CD4-positive, alpha-beta T cell (primary cell): ENCODE results near the gene TIMM23B. TPM values are rescaled to one million over a fixed set of nuclear protein-coding genes. Genes with fewer than 3 reads are reported as not detected.
"Not testable (repeated sequence)": the region's sequence is repeated elsewhere in the genome, so short reads cannot be mapped to it uniquely, and the experiment has no call there.

Experiments
- ATAC-seq: fragments of 200-7000 bp; cut with Tn5 transposase; one replicate; pipeline ENCODE4 v1.10.0; 2022; ENCODE audit warnings: mild to moderate bottlenecking; ENCODE audit not compliant: poor library complexity
- CTCF ChIA-PET: fragments of 350-600 bp; sonication (Branson Sonifier 250); formaldehyde crosslinking; loops from one replicate; lab custom pipeline; 2021; ENCODE audit warnings: antibody characterized with exemption, inconsistent platforms; lab: Charles Lee
- POLR2A ChIA-PET: fragments of 350-600 bp; sonication (Branson Sonifier 250); formaldehyde crosslinking; loops from one replicate; lab custom pipeline; 2021; ENCODE audit warnings: antibody characterized with exemption, inconsistent platforms; lab: Charles Lee
- DNase-seq, 14 experiments: peaks; one replicate each; pipeline ENCODE4 v3.0.0-alpha.2; 2013 to 2020; ENCODE audit warnings: mixed read lengths in 2 of 14
- H3K27ac ChIP-seq, 2 donors: one replicate each; pipeline versions ENCODE4 v1.5.1 to v1.7.0; 2013; ENCODE audit warnings: low read length in 2 of 2, low read depth in 1 of 2, mild to moderate bottlenecking in 1 of 2
- H3K27me3 ChIP-seq, 2 experiments: 1 replicate in 1 of 2; 2 replicates in 1 of 2; pipeline versions ENCODE4 v1.6.1 to v1.7.0; 2013; ENCODE audit warnings: low read length in 2 of 2, control low read depth in 1 of 2, mild to moderate bottlenecking in 1 of 2, moderate library complexity in 1 of 2; ENCODE audit not compliant: insufficient read depth in 2 of 2, control insufficient read depth in 1 of 2
- H3K36me3 ChIP-seq: one replicate; pipeline ENCODE4 v1.6.1; 2013; ENCODE audit warnings: low read length, control low read depth; ENCODE audit not compliant: insufficient read depth
- H3K4me1 ChIP-seq: one replicate; pipeline ENCODE4 v1.6.1; 2013; ENCODE audit warnings: low read length, control low read depth; ENCODE audit not compliant: insufficient read depth
- H3K4me3 ChIP-seq: one replicate; pipeline ENCODE4 v1.5.1; 2013; ENCODE audit warnings: mild to moderate bottlenecking, low read length, moderate library complexity
- H3K9me3 ChIP-seq, 2 experiments: 1 replicate in 1 of 2; 2 replicates in 1 of 2; pipeline versions ENCODE4 v1.6.1 to v1.7.0; 2013; ENCODE audit warnings: low read length in 2 of 2, mild to moderate bottlenecking in 2 of 2, control low read depth in 1 of 2, moderate library complexity in 1 of 2; ENCODE audit not compliant: control insufficient read depth in 1 of 2, insufficient read depth in 1 of 2
- H3K27ac Mint-ChIP-seq: one replicate; pipeline ENCODE4 v1.8.0; 2020; ENCODE audit warnings: mixed read lengths
- H3K27me3 Mint-ChIP-seq: one replicate; pipeline ENCODE4 v1.8.0; 2021; ENCODE audit warnings: mixed read lengths
- H3K36me3 Mint-ChIP-seq: one replicate; pipeline ENCODE4 v1.8.0; 2021; ENCODE audit warnings: low read depth, mixed read lengths
- H3K4me1 Mint-ChIP-seq: one replicate; pipeline ENCODE4 v1.8.0; 2021; ENCODE audit warnings: low read depth, mixed read lengths
- H3K4me3 Mint-ChIP-seq: one replicate; pipeline ENCODE4 v1.8.0; 2020; ENCODE audit warnings: mild to moderate bottlenecking, mixed read lengths
- H3K9me3 Mint-ChIP-seq: one replicate; pipeline ENCODE4 v1.8.0; 2020; ENCODE audit warnings: mixed read lengths
- intact Hi-C, 2 experiments: fragments of 100-400 bp; cut with DNase I in 1 of 2; cut with micrococcal nuclease in 1 of 2; formaldehyde crosslinking; loops; one replicate each; pipeline versions ENCODE4 v1.15.1 to v1.9.0; 2023 to 2025; cut with DNase I, micrococcal nuclease
- polyA plus RNA-seq, 2 donors: library from polyadenylated mRNA; unstranded; fragments of 120-200 nt; gene quantifications; one replicate each; pipeline ENCODE4 v1.2.1, GENCODE V29; 2013
- total RNA-seq, 174 experiments: library from RNA in 2 of 174; stranded (reverse) in 2 of 174; gene quantifications; one replicate each; pipeline ENCODE4 v1.2.3 and lab custom pipeline; 2021 to 2026

Gene TIMM23B
- total RNA-seq (10 to 100 TPM; 37.7 to 39.5 TPM), total RNA-seq (lab: John Stamatoyannopoulos, UW) (1.5 to 29.8 (median 4.4) reads per million in 172 experiments)
- polyA plus RNA-seq (2013, experiment 1 of 2) = 16.2 TPM
- polyA plus RNA-seq (2013, experiment 2 of 2) = 24.9 TPM

- DNase-seq = peak; percentile 51 to 90 (median 74)
- Histone ChIP-seq H3K27ac (peak within 1 kb of the TSS; percentile 29 to 66), H3K4me1 (peaks cover 20% of the 10 kb centered on the region), H3K4me3 (peak within 1 kb of the TSS; percentile 77)
- CTCF ChIA-PET, H3K9me3 Mint-ChIP-seq, H3K9me3 ChIP-seq, H3K36me3 ChIP-seq, H3K27me3 ChIP-seq, H3K27me3 Mint-ChIP-seq: not testable (repeated sequence)
- peak; percentile 85 for ATAC-seq
- intact Hi-C loops = loop anchor here in 1 of 2 experiments (10.0 kb wide), 1 partner anchor 123 kb away; the partner anchor contains the start of gene WASHC2A
- POLR2A ChIA-PET = interaction anchor here (1.4 kb wide), 1 partner anchor 683 kb away, joined by 3 read pairs; no protein-coding TSS in a partner anchor
- Mint-ChIP-seq H3K36me3 (peaks cover 35% of the 10 kb centered on the region), H3K27ac (peak within 1 kb of the TSS; percentile 86), H3K4me3 (peak within 1 kb of the TSS; percentile 99), H3K4me1 (peaks cover 66% of the 10 kb centered on the region)
Measured at GRCh38 chr10:49941447-49942338, at the start of gene TIMM23B, which contains the start of gene PARG. TIMM23B (plus strand) TSS chr10:49942053; CDS start chr10:49942195, 142 bp downstream. PARG (minus strand) TSS chr10:49942027; CDS start chr10:49941725, 302 bp downstream.

GRCh38 chr10:49899999-49900398 lies 41.9 kb upstream of the TIMM23B start:
- H3K27ac ChIP-seq, ATAC-seq, CTCF ChIA-PET, H3K4me3 ChIP-seq, H3K9me3 ChIP-seq, H3K4me1 ChIP-seq, DNase-seq, H3K27me3 ChIP-seq, intact Hi-C loops, POLR2A ChIA-PET, H3K4me3 Mint-ChIP-seq, H3K9me3 Mint-ChIP-seq, H3K4me1 Mint-ChIP-seq, H3K27ac Mint-ChIP-seq, H3K36me3 ChIP-seq, H3K27me3 Mint-ChIP-seq: not testable (repeated sequence)
- peaks cover 60% of the 10 kb centered on the region for H3K36me3 Mint-ChIP-seq

- H3K36me3 Mint-ChIP-seq = peaks cover 56% of the 10 kb centered on the region
- H3K4me1 ChIP-seq, DNase-seq, H3K4me3 ChIP-seq, intact Hi-C loops, POLR2A ChIA-PET, H3K9me3 Mint-ChIP-seq, H3K36me3 ChIP-seq, H3K4me3 Mint-ChIP-seq, ATAC-seq, H3K27me3 Mint-ChIP-seq, H3K27me3 ChIP-seq, H3K27ac ChIP-seq, CTCF ChIA-PET, H3K9me3 ChIP-seq, H3K27ac Mint-ChIP-seq, H3K4me1 Mint-ChIP-seq: not testable (repeated sequence)
Measured at GRCh38 chr10:49900406-49900805, 41.4 kb upstream of the TIMM23B start.

GRCh38 chr10:49903829-49904228 lies 38.0 kb upstream of the TIMM23B start:
- DNase-seq, POLR2A ChIA-PET: not testable (repeated sequence)

GRCh38 chr10:49908290-49909080 lies 33.4 kb upstream of the TIMM23B start:
- H3K9me3 ChIP-seq, H3K27ac ChIP-seq, ATAC-seq, H3K9me3 Mint-ChIP-seq, H3K4me1 Mint-ChIP-seq, intact Hi-C loops, POLR2A ChIA-PET, H3K27me3 ChIP-seq, H3K27ac Mint-ChIP-seq, H3K4me3 ChIP-seq, CTCF ChIA-PET, H3K4me1 ChIP-seq, DNase-seq, H3K4me3 Mint-ChIP-seq, H3K36me3 ChIP-seq, H3K27me3 Mint-ChIP-seq: not testable (repeated sequence)
- H3K36me3 Mint-ChIP-seq = peaks cover 29% of the 10 kb centered on the region

More at GRCh38 chr10:49903829-49904228, 38.0 kb upstream of the TIMM23B start:
- H3K4me1 Mint-ChIP-seq, H3K4me3 Mint-ChIP-seq, H3K9me3 Mint-ChIP-seq, ATAC-seq, CTCF ChIA-PET, intact Hi-C loops, H3K9me3 ChIP-seq, H3K36me3 ChIP-seq, H3K27ac ChIP-seq, H3K27me3 ChIP-seq, H3K4me3 ChIP-seq, H3K4me1 ChIP-seq, H3K27ac Mint-ChIP-seq, H3K27me3 Mint-ChIP-seq: not testable (repeated sequence)
- peaks cover 47% of the 10 kb centered on the region for H3K36me3 Mint-ChIP-seq

GRCh38 chr10:49910295-49910694 lies 31.6 kb upstream of the TIMM23B start:
- H3K36me3 ChIP-seq, DNase-seq, H3K4me3 Mint-ChIP-seq, H3K9me3 Mint-ChIP-seq, H3K4me1 ChIP-seq, H3K4me1 Mint-ChIP-seq, H3K27me3 Mint-ChIP-seq, H3K27me3 ChIP-seq, H3K27ac ChIP-seq, intact Hi-C loops, ATAC-seq, CTCF ChIA-PET, H3K9me3 ChIP-seq, POLR2A ChIA-PET, H3K4me3 ChIP-seq, H3K27ac Mint-ChIP-seq: not testable (repeated sequence)
- H3K36me3 Mint-ChIP-seq = peaks cover 35% of the 10 kb centered on the region
